Measurements from ENCODE around the gene PDLIM3. TPM values are rescaled to one million over a fixed set of nuclear protein-coding genes. Genes with fewer than 3 reads are reported as not detected.
A peak's percentile ranks its signal among the peaks of the same experiment; 100 is the strongest.

The PDLIM3 gene
- total RNA-seq, 4 donors from 2014 or later: 43.7 to 175 (median 107) TPM

DNA sequence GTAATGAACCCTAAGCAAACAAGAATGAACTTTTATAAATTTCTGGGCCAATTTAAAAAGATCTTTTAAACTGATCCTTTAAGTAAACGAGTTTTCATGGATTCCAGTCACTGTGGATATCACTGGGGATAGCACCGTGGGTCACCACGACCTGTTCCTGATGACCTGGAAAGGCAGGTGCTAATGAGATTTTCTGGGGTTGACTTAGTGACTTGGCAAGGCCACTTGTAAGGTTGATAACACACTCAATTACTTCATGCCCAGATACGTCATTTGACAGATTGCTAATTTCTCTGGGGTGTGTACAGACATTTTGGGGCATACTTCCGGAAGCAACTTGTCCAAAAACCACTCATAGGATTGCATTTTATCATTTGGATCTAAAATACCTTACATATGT, 24.5 kb downstream of the PDLIM3 start:
- ATAC-seq (ENCODE audit: low FRiP score): no peak
- TF ChIP-seq, protein P1, sequence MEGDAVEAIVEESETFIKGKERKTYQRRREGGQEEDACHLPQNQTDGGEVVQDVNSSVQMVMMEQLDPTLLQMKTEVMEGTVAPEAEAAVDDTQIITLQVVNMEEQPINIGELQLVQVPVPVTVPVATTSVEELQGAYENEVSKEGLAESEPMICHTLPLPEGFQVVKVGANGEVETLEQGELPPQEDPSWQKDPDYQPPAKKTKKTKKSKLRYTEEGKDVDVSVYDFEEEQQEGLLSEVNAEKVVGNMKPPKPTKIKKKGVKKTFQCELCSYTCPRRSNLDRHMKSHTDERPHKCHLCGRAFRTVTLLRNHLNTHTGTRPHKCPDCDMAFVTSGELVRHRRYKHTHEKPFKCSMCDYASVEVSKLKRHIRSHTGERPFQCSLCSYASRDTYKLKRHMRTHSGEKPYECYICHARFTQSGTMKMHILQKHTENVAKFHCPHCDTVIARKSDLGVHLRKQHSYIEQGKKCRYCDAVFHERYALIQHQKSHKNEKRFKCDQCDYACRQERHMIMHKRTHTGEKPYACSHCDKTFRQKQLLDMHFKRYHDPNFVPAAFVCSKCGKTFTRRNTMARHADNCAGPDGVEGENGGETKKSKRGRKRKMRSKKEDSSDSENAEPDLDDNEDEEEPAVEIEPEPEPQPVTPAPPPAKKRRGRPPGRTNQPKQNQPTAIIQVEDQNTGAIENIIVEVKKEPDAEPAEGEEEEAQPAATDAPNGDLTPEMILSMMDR (IDR thresholded peaks at IDR 0.05): no peak
- DNase-seq (ENCODE audit: low spot score): no peak

DNA sequence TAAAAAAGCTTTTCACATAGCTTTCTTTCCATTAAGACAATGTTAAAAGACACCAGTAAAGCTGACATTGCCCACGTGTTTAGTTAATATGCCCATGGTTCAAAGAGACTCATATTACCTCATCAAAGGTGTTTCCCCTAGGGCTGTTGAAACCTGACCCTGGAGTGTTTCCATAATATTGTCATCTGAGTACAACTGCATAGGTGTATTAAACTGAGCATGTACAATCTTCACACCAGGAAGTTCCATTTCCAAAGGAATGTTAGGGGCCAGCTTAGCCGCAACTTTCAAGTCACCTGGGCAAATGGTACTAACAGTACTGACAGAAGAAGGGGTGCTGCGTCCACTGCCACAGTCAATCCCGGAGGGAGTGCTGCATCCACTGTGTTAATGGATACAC, 27.1 kb downstream of the PDLIM3 start:
- DNase-seq (ENCODE audit: low spot score) (no peak), ATAC-seq (ENCODE audit: low FRiP score) (no peak)
- TF ChIP-seq, protein P1 (IDR thresholded peaks at IDR 0.05): no peak

DNA sequence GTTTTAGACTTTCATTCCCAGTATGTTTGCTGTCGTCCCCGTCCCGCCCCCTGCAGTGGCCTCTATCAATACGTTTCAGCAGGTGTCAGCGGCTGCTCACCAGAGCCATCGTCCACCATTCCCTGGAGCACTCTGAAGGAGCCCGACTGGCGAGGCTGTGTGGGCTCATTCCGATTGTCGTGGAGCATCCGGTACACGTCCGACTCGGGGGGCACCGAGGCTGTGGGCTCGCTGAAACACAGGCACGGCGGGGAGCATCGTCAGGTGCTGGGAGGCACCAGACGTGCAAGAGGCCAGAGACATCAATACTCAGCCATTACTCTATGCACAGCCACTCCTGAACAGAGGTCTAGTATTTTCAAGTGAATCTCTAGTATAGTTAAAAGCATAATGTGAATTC, 28.9 kb downstream of the PDLIM3 start:
- TF ChIP-seq, protein P1 (IDR thresholded peaks at IDR 0.05): no peak
- DNase-seq (ENCODE audit: low spot score): no peak
- ATAC-seq (ENCODE audit: low FRiP score): no peak

DNA sequence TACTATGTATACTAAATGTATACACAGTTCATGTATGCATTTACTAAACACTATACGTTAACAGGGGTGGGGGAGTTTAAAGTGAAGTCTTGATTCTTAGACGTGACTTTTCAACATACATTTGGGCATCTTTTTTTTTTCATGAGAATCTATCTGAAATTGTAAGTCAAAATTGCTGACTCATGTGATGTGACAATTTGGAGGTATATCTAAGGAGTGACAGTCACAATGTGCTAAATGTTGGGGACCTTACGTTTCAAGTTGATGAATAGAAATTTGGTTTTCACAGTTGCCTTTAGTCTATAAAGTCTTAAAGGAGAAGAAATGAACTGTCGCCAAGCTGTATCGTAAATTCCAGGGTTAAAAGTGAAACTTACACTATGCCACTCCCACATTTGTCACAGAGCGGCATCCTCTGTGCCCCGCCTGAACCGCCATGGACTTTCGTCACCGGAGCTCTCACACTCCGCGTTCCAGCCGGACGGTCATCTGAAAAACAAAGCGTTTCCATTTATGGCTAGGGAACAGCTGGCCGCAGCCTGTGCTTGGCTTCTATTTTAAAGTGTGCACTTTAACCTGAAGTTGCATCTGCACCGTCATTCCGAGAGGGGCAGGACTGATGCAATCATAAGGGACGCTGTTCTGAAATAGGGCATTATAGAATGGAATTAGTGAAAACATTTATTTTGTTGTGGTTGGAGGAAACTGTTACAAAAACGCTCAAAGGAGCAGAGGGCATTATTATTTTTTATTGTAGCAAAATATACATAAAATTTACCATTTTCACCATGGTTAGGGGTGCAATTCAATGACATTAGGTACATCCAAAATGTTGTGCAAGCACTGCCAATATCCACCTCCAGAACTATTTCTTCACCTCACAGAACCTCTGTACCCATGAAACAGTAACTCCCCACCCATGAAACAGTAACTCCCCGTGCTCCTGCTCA, 30.9 kb downstream of the PDLIM3 start:
- DNase-seq (ENCODE audit: low spot score) (no peak), ATAC-seq (ENCODE audit: low FRiP score) (peak; percentile 59)
- TF ChIP-seq, protein P1 (IDR thresholded peaks at IDR 0.05): no peak

DNA sequence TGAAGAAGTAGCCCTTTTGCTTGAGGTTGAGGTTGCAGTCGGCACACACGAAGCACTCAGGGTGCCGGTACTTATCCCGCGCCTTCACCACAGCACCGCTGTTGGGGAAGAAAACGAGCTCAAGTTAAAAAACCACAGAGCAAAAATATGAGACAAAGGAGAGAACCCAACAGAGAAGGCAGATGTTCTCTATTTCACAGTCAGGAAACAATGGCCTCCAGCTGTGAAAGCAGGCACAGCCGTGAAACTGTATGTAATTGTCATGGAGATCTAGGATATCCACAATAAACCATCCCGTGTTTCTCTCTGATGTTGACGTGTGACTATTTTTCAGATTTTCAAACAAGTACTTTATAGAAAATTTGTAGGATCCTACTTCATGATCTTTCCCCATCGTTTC, 32.9 kb downstream of the PDLIM3 start:
- TF ChIP-seq, protein P1 (IDR thresholded peaks at IDR 0.05): no peak
- ATAC-seq (ENCODE audit: low FRiP score) (no peak), DNase-seq (ENCODE audit: low spot score) (no peak)

DNA sequence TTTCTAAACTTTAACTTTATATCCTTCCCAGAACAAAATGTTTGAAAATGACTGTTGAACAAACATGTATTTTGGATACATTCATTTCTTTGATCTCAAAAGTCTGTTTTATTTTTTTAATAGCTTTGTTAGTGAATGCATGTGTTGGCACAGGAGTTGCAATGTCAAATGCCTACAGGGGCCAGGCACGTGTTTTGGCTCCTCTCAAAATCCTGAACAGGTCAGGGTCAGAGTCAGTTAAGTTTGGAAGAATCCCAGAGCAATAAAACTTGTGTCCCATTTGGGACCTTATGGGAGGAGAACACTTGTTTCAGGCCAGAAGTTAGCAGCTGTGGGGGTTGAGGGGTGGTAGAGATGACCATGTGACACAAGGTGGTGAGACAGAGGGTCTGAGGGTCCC, 34.7 kb downstream of the PDLIM3 start:
- DNase-seq (ENCODE audit: low spot score): no peak
- TF ChIP-seq, protein P1 (IDR thresholded peaks at IDR 0.05): no peak
- no peak for ATAC-seq (ENCODE audit: low FRiP score)

DNA sequence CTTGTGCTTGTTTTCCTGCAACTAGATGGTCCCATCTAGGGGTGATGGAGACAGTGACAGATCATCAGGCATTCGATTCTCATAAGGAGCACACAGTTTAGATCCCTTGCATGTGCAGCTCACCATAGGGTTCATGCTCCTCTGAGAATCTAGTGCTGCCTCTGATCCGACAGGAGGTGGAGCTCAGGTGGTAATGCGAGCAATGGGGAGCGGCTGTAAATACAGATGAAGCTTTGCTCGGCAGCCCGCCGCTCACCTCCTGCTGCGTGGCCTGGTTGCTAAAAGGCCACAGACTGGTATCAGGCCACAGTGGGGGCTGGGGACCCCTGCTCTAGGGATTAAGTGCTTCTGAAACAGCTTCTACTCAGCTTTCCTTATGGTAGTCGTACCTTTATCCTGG, 35.3 kb downstream of the PDLIM3 start:
- ATAC-seq (ENCODE audit: low FRiP score): no peak
- no peak for DNase-seq (ENCODE audit: low spot score)

More for the DNA sequence above, 35.3 kb downstream of the PDLIM3 start:
- TF ChIP-seq, protein P1 (IDR thresholded peaks at IDR 0.05): no peak
